ENCODE measurements around the gene FAM181A. TPM values are rescaled to one million over a fixed set of nuclear protein-coding genes. Genes with fewer than 3 reads are reported as not detected.

Gene FAM181A
- total RNA-seq, 2 donors from 2014 or later, result not detected

GRCh38 chr14:93958567-93959238 is 31.6 kb downstream of the FAM181A start:
- Mint-ChIP-seq H3K27me3 (ENCODE audit: low read depth) (no peaks in the 10 kb centered on the region), H3K4me1 (ENCODE audit: low read depth) (peaks cover 100% of the 10 kb centered on the region), H3K27ac (peak overlapping the region; percentile 99), H3K9me3 (no peaks in the 10 kb centered on the region), H3K36me3 (ENCODE audit: insufficient read depth in 2 of 2) (peaks cover 6 to 10% of the 10 kb centered on the region in 2 donors), H3K4me3 (peak overlapping the region; percentile 85 to 87)
- no peak for ATAC-seq (replicated peaks in 1 of 2)
- no peak for DNase-seq

GRCh38 chr14:93959239-93960107 is 32.3 kb downstream of the FAM181A start:
- H3K36me3 Mint-ChIP-seq (ENCODE audit: insufficient read depth in 2 of 2), result peaks cover 6 to 10% of the 10 kb centered on the region in 2 donors
- peak overlapping the region; percentile 85 to 87 for H3K4me3 Mint-ChIP-seq
- H3K27ac Mint-ChIP-seq, result peak overlapping the region; percentile 99
- H3K4me1 Mint-ChIP-seq (ENCODE audit: low read depth), result peaks cover 100% of the 10 kb centered on the region
- peak; percentile 95 to 98 for DNase-seq
- no peaks in the 10 kb centered on the region for H3K27me3 Mint-ChIP-seq (ENCODE audit: low read depth)
- H3K9me3 Mint-ChIP-seq, result no peaks in the 10 kb centered on the region
- peak; percentile 80 for ATAC-seq (replicated peaks in 1 of 2)

DNA sequence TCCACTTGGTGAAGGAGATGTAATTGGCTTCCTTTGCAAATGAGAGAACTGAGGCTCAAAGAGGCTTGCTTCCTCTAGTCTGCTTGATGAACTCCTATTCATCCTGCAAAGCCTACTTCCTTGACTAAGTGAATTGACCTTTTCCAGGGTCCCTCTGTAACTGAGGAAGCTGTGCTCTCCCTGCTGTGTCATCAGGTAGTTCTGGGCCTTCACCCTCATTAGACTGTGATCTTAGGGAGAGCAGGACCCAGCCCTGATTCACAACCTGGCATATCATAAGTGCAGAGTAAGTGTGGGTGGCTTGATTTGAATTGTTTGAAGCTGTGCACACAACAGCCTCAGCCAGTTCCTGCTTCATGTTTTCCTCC is 32.9 kb downstream of the FAM181A start:
- Mint-ChIP-seq H3K27ac (peak overlapping the region; percentile 99), H3K4me1 (ENCODE audit: low read depth) (peaks cover 100% of the 10 kb centered on the region), H3K4me3 (peak overlapping the region; percentile 85 to 87), H3K36me3 (ENCODE audit: insufficient read depth in 2 of 2) (peaks cover 10 to 13% of the 10 kb centered on the region in 2 donors), H3K27me3 (ENCODE audit: low read depth) (no peaks in the 10 kb centered on the region), H3K9me3 (peaks cover 6% of the 10 kb centered on the region in 2 donors)
- no peak for DNase-seq
- peak; percentile 16 to 23 for ATAC-seq (replicated peaks in 1 of 2)

GRCh38 chr14:93960774-93961438 is 33.8 kb downstream of the FAM181A start:
- peak overlapping the region; percentile 85 to 87 for H3K4me3 Mint-ChIP-seq
- peaks cover 9 to 14% of the 10 kb centered on the region in 2 donors for H3K36me3 Mint-ChIP-seq (ENCODE audit: insufficient read depth in 2 of 2)

DNA sequence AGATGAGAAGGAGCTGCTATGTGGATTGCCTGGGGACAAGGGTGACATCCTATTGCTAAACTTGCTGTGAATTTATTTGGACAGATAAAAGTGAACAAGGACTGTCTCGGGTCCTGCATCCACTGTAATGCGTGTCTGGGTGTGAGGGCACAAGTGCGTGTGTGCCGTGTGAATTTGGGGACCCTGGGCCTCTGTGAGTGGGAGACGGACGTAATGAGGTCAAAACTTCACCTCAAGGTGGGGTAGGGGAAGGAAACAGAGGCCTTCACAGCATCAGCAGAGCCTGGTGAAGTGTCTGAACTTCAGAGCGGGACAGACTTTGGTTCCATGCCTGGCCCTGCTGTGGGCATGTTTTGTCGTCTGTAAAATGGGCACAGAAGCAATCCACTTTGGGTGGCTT is 34.5 kb downstream of the FAM181A start:
- Mint-ChIP-seq H3K9me3 (peaks cover 6% of the 10 kb centered on the region in 2 donors), H3K4me1 (ENCODE audit: low read depth) (peaks cover 100% of the 10 kb centered on the region), H3K36me3 (ENCODE audit: insufficient read depth in 2 of 2) (peaks cover 9 to 14% of the 10 kb centered on the region in 2 donors), H3K4me3 (peak overlapping the region; percentile 66 to 72), H3K27ac (peak overlapping the region; percentile 58), H3K27me3 (ENCODE audit: low read depth) (no peaks in the 10 kb centered on the region)
- ATAC-seq (replicated peaks in 1 of 2) (no peak), DNase-seq (no peak)

More at GRCh38 chr14:93960774-93961438, 33.8 kb downstream of the FAM181A start:
- H3K4me1 Mint-ChIP-seq (ENCODE audit: low read depth), result peaks cover 100% of the 10 kb centered on the region
- H3K9me3 Mint-ChIP-seq, result peaks cover 6% of the 10 kb centered on the region in 2 donors
- no peak for DNase-seq
- H3K27ac Mint-ChIP-seq, result peak overlapping the region; percentile 99
- H3K27me3 Mint-ChIP-seq (ENCODE audit: low read depth), result no peaks in the 10 kb centered on the region
- no peak for ATAC-seq (replicated peaks in 1 of 2)

DNA sequence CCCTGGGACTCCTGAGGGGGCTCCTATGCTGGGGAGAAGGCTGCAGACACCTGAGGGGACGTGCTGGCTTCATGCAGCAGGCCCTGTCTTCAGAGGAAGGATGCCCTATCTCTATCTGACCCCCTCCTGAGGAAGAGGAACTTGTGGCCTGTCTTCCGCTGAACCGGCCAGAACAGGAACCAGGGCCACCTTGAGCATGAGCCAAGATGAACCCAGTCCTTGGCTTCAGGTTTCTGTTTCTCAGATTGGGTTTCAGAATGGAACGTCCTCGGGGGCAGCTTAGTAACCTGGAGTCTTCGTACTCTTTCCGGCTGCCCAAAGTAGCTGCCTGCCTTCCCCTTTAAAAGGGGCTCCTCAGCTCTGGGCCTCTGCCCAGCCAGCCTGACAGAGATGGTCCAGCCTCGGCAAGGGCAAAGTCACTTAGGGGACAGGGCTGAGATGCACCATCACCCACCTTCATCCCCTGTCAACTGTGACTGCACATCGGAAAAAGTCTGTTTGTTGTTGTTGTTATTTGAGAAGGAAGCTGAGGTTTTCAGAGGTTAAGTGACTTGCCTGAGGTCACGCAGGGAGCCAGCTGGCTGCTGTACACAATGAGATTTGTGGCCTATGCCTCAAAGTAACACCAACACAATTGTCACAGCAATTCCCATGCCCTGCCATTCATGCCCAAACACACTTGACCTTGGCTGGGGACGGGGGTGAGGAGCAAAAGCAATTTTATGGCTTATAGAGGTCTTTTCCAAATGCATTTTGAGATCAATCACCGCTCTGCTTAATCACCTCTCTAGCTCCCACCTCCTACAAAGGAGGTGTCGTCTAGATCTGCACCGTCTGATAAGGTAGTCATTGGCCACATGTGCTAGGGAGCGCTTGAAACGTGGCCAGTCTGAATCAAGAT is 35.8 kb downstream of the FAM181A start:
- Mint-ChIP-seq H3K9me3 (peaks cover 6% of the 10 kb centered on the region in 2 donors), H3K27ac (peak overlapping the region; percentile 85), H3K27me3 (ENCODE audit: low read depth) (no peaks in the 10 kb centered on the region), H3K4me1 (ENCODE audit: low read depth) (peaks cover 95% of the 10 kb centered on the region), H3K36me3 (ENCODE audit: insufficient read depth in 2 of 2) (peaks cover 10 to 18% of the 10 kb centered on the region in 2 donors), H3K4me3 (peak overlapping the region; percentile 74 to 75)
- DNase-seq (peak; percentile 67 to 72), ATAC-seq (replicated peaks in 1 of 2) (peak; percentile 31 to 32)

- H3K4me1 Mint-ChIP-seq (ENCODE audit: low read depth), result peaks cover 90% of the 10 kb centered on the region
- peak overlapping the region; percentile 74 to 75 for H3K4me3 Mint-ChIP-seq
- ATAC-seq (replicated peaks in 1 of 2) (no peak), DNase-seq (no peak)
- peaks cover 6% of the 10 kb centered on the region in 2 donors for H3K9me3 Mint-ChIP-seq
- H3K27me3 Mint-ChIP-seq (ENCODE audit: low read depth), result no peaks in the 10 kb centered on the region
- peak overlapping the region; percentile 85 for H3K27ac Mint-ChIP-seq
- peaks cover 10 to 18% of the 10 kb centered on the region in 2 donors for H3K36me3 Mint-ChIP-seq (ENCODE audit: insufficient read depth in 2 of 2)
These were observed 36.5 kb downstream of the FAM181A start for GRCh38 chr14:93963692-93964091.

DNA sequence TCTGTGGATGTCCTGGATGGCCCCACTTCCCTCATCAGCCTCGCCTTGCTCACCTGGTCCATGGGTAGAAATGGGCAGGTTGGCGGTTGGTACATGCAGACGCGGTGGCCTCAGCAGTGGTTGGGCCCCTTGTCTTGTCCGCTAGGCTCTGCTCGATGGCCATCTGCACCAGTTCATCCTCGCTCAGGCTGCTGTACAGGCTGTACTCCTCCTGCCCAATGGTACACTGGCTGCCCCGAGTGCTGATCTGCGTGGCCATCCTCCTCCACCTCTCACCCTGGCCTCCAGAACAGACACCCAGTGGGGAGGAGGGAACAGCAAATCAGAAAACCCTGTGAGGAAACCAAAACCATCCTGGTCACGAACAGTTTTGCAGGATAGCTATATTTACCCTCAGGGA is 37.1 kb downstream of the FAM181A start:
- Mint-ChIP-seq H3K9me3 (peaks cover 6% of the 10 kb centered on the region in 2 donors), H3K27ac (no peak overlapping the region), H3K36me3 (ENCODE audit: insufficient read depth in 2 of 2) (peaks cover 10 to 16% of the 10 kb centered on the region in 2 donors), H3K27me3 (ENCODE audit: low read depth) (no peaks in the 10 kb centered on the region), H3K4me1 (ENCODE audit: low read depth) (peaks cover 90% of the 10 kb centered on the region), H3K4me3 (peak overlapping the region; percentile 1 to 75)
- DNase-seq (no peak), ATAC-seq (replicated peaks in 1 of 2) (no peak)

DNA sequence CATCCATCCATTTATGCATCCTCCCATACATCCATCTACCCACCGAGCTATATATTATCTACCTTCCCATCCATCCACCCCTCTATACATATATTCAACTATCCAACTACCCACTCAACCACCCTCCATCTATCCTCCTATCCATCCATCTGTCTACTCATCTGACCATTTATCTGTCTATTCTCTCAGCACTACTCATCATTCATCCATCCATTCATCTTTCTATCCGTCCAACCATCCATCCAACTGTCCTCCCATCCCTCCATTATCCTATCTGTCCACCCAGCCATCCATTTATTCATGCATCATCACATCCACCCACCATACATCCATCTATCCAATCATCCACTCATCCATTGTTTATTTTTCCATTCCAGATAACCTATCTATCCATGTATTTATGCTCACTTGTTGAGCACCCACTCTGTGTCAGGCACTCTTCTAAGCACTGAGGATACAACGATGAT is 37.7 kb downstream of the FAM181A start:
- Mint-ChIP-seq H3K4me1 (ENCODE audit: low read depth) (peaks cover 90% of the 10 kb centered on the region), H3K4me3 (peak overlapping the region; percentile 1 to 75), H3K36me3 (ENCODE audit: insufficient read depth in 2 of 2) (peaks cover 10 to 16% of the 10 kb centered on the region in 2 donors), H3K9me3 (peaks cover 6% of the 10 kb centered on the region in 2 donors), H3K27me3 (ENCODE audit: low read depth) (no peaks in the 10 kb centered on the region), H3K27ac (peak overlapping the region; percentile 15)
- no peak for DNase-seq
- ATAC-seq (replicated peaks in 1 of 2), result no peak

DNA sequence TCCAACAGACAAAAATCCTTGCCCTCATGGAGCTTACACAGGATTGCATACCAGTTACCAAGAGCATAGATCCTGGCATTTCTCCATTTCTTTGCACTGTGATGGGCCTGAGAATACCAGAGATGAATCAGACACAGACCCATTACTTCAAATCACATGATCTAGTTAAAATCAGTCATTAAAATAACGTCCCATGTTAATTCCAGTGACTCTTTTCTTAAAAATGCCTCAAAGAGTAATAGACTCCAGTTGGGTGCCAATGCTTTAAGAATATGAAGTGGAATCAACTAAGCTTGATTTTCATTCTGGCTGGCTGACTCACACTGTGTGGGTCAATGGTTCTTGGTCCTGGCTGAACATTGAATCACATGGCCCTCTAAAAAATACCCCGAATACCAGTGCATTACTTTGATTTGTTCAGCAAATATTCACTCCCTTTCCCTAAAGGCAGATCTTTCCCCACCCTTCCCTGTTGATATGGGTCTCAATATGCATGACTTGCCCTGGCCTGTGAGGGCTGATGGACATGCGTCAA is 38.2 kb downstream of the FAM181A start:
- peaks cover 90% of the 10 kb centered on the region for H3K4me1 Mint-ChIP-seq (ENCODE audit: low read depth)
- peak overlapping the region in 1 of 2 donors; percentile 75 for H3K4me3 Mint-ChIP-seq
- DNase-seq, result no peak
- peaks cover 10 to 16% of the 10 kb centered on the region in 2 donors for H3K36me3 Mint-ChIP-seq (ENCODE audit: insufficient read depth in 2 of 2)
- H3K27ac Mint-ChIP-seq, result peak overlapping the region; percentile 15
- peaks cover 6% of the 10 kb centered on the region in 2 donors for H3K9me3 Mint-ChIP-seq
- no peak for ATAC-seq (replicated peaks in 1 of 2)
- no peaks in the 10 kb centered on the region for H3K27me3 Mint-ChIP-seq (ENCODE audit: low read depth)

DNA sequence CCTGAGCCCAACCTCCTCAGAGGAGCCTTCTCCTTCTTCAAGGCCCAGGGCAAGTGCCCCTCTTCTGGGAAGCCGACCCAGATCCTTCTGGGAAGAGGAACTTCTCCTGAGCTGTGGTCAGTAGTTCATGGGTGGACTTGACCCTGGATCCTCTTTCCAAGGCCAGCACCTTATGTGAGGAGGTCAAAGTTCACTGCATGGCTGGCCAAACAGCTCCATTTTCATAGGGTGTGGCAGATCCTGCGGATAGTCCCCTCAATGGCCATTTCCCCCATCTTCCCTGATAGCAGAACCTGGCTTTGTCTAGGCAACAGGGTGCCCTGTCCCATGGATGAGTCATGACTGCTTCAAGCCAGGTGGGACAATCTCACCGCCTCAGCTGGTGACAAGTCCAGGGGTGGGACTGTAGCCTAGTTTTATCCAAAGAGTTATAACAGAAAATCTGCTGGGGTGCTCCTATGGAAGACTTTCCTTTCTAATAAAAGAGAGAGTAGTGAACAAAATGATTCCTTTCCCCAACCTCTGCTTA is 38.9 kb downstream of the FAM181A start:
- Mint-ChIP-seq H3K4me1 (ENCODE audit: low read depth) (peaks cover 90% of the 10 kb centered on the region), H3K9me3 (peaks cover 6% of the 10 kb centered on the region in 2 donors), H3K4me3 (no peak overlapping the region), H3K27me3 (ENCODE audit: low read depth) (no peaks in the 10 kb centered on the region), H3K36me3 (ENCODE audit: insufficient read depth in 2 of 2) (peaks cover 10 to 16% of the 10 kb centered on the region in 2 donors), H3K27ac (no peak overlapping the region)
- DNase-seq (no peak), ATAC-seq (replicated peaks in 1 of 2) (no peak)
